HL-60 (cell line): ENCODE measurements around the gene TMEM255B.

Source experiments
- DNase-seq, 2 experiments: peaks; one replicate each; pipeline ENCODE4 v3.0.0-alpha.2; 2010 to 2020; ENCODE audit warnings: low read depth in 1 of 2, low spot score in 1 of 2
- H3K27ac ChIP-seq: fragments of 250-450 bp; sonication (Bioruptor Pico); replicated peaks from 2 replicates; pipeline ENCODE4 v1.5.1; 2020; ENCODE audit warnings: mild to moderate bottlenecking, moderate library complexity
- H3K27me3 ChIP-seq: fragments of 250-450 bp; sonication (Bioruptor Pico); 2 replicates; pipeline ENCODE4 v1.5.1; 2021; ENCODE audit warnings: mild to moderate bottlenecking, moderate library complexity; ENCODE audit not compliant: insufficient read depth, poor library complexity, severe bottlenecking
- H3K4me3 ChIP-seq: replicated peaks from 2 replicates; pipeline ENCODE4 v1.5.1; 2011; ENCODE audit warnings: mild to moderate bottlenecking, control low read depth, low read length; ENCODE audit not compliant: insufficient read depth
- CTCF ChIP-seq: IDR thresholded peaks from one replicate; pipeline ENCODE4 v1.5.1; 2011; ENCODE audit warnings: low read length, control low read depth, inconsistent platforms; ENCODE audit not compliant: insufficient read depth
- GABPA ChIP-seq: IDR thresholded peaks from 2 replicates; pipeline ENCODE4 v1.6.1; 2012; ENCODE audit warnings: low read depth
- POLR2AphosphoS5 ChIP-seq: IDR thresholded peaks from 2 replicates; pipeline ENCODE4 v1.6.1; 2012; ENCODE audit warnings: low read depth
- REST ChIP-seq: IDR thresholded peaks from 2 replicates; pipeline ENCODE4 v1.6.1; 2012; ENCODE audit warnings: low read depth; ENCODE audit not compliant: insufficient replicate concordance
- SPI1 ChIP-seq: IDR thresholded peaks from 2 replicates; pipeline ENCODE4 v1.6.1; 2012; ENCODE audit warnings: low read depth, mild to moderate bottlenecking, borderline replicate concordance

Gene TMEM255B

DNA sequence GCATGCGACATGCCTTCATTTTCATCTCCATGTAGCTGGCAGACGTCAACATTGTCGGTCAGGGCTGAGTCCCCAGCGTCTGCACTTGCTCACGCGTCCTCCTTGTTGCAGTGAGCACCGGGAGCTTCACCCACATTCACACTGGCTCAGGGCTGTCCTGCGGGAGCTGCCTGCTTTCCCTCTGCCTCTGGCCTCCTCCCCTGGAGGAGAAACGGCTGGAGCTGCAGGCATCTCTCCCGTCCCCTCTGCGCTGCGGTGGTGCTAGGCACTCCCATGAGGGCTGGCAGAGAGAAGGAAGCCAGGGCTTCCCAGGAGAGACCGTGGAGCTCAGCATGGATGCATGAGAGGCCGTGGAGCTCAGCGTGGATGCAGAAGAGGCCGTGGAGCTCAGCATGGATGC is 18.4 kb upstream of the TMEM255B start:
- DNase-seq = peak in 1 of 2 experiments; percentile 38
- H3K27ac ChIP-seq = no peak overlapping the region; the same call in 1 of the 2 replicates
- no peak overlapping the region for H3K4me3 ChIP-seq
- no peaks in the 10 kb centered on the region for H3K27me3 ChIP-seq
- TF ChIP-seq GABPA (no peak), REST (no peak), SPI1 (no peak), POLR2AphosphoS5 (no peak), CTCF (no peak)

DNA sequence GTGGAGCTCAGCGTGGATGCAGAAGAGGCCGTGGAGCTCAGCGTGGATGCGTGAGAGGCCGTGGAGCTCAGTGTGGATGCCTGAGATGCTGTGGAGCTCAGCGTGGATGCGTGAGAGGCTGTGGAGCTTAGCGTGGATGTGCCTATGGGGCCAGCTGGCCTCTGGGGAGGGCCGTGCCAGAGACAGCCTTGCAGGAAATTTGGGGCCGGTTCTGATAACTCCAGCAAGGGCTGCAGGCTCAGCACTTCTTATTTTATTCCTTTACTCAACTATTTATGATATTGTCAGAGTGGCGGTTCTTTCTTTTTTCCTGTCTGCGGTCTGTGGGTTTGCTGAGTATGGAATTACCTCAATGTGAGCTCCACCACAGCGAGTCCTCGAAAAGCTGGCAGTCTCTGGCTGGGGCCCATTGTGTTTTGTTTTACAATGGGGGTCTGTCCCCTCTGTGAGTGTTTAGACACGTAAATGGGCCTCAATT is 17.8 kb upstream of the TMEM255B start:
- Histone ChIP-seq H3K4me3 (no peak overlapping the region), H3K27ac (peak overlapping the region; percentile 66), H3K27me3 (no peaks in the 10 kb centered on the region)
- TF ChIP-seq POLR2AphosphoS5 (peak; percentile 66), GABPA (no peak), REST (peak; percentile 25), CTCF (no peak)
- peak; percentile 48 to 90 for DNase-seq

DNA sequence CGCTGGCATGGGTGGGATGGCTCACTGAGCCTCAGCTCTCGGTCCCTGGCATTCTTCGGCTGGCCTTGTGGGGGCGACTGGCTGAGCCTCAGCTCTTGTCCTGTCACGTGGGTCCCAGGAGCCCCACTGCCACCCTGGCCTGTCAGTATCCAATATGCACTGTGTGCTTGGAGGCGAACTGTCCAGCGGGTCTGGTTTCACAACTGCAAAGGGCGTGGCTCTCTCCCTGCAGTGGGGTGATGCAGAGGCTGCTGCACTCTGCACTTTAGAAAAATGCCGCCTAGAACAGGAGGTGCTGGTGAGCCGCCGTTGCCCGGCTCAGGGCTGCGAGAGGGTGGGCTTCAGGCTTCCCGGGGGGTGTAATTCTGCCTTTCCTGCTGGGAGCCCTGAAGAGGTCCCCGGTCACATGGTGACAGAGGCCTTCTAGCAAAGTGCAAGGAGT is 17.0 kb upstream of the TMEM255B start:
- TF ChIP-seq REST = no peak
- TF ChIP-seq CTCF = no peak
- TF ChIP-seq SPI1 = no peak
- TF ChIP-seq GABPA = no peak
- no peak for TF ChIP-seq POLR2AphosphoS5
- no peaks in the 10 kb centered on the region for H3K27me3 ChIP-seq
- peak; percentile 89 to 92 for DNase-seq
- no peak overlapping the region for H3K4me3 ChIP-seq
- peak overlapping the region; percentile 66 for H3K27ac ChIP-seq
